ELF-1 (cell line): Measurements from ENCODE around the gene RAVER1.
"Not testable (repeated sequence)": the region's sequence is repeated elsewhere in the genome, so short reads cannot be mapped to it uniquely, and the experiment has no call there.

Experiments used
- DNase-seq: peaks from one replicate; pipeline ENCODE4 v3.0.0-alpha.2; 2016; ENCODE audit warnings: low read depth, low spot score

Gene RAVER1

GRCh38 chr19:10332965-10333757 is at the start of gene RAVER1:
TSS of gene RAVER1 (minus strand) at chr19:10333529. CDS start at chr19:10333507, 22 bp downstream.
- peak; percentile 96 for DNase-seq

GRCh38 chr19:10383223-10383499 is 49.8 kb upstream of the RAVER1 start:
- DNase-seq, result not testable (repeated sequence)

- DNase-seq, result peak; percentile 100
Measured at GRCh38 chr19:10380313-10381102, 47.2 kb upstream of the RAVER1 start, which contains the start of gene TYK2. TSS of gene TYK2 (minus strand) at chr19:10380572. CDS start at chr19:10378406, 2,166 bp downstream.

GRCh38 chr19:10379880-10380312 is 46.6 kb upstream of the RAVER1 start:
- no peak for DNase-seq

- no peak for DNase-seq
Measured at GRCh38 chr19:10378124-10378523, 44.8 kb upstream of the RAVER1 start.

- not testable (repeated sequence) for DNase-seq
Measured at GRCh38 chr19:10377140-10377640, 43.9 kb upstream of the RAVER1 start.

- no peak for DNase-seq
Measured at GRCh38 chr19:10374931-10375330, 41.6 kb upstream of the RAVER1 start.

- no peak for DNase-seq
Measured at GRCh38 chr19:10372690-10373089, 39.4 kb upstream of the RAVER1 start.

- no peak for DNase-seq
Measured at GRCh38 chr19:10368101-10368803, 34.9 kb upstream of the RAVER1 start.

- not testable (repeated sequence) for DNase-seq
Measured at GRCh38 chr19:10366950-10367512, 33.7 kb upstream of the RAVER1 start.

GRCh38 chr19:10365518-10365917 is 32.2 kb upstream of the RAVER1 start:
- no peak for DNase-seq

GRCh38 chr19:10364644-10365043 is 31.3 kb upstream of the RAVER1 start:
- no peak for DNase-seq

GRCh38 chr19:10363789-10364281 is 30.5 kb upstream of the RAVER1 start:
- peak; percentile 21 for DNase-seq

- DNase-seq, result no peak
Measured at GRCh38 chr19:10362259-10362658, 28.9 kb upstream of the RAVER1 start.

- DNase-seq, result no peak
Measured at GRCh38 chr19:10361569-10362011, 28.3 kb upstream of the RAVER1 start.

- DNase-seq, result no peak
Measured at GRCh38 chr19:10356431-10356830, 23.1 kb upstream of the RAVER1 start.

- DNase-seq, result peak; percentile 98
Measured at GRCh38 chr19:10353793-10354391, 20.6 kb upstream of the RAVER1 start.

GRCh38 chr19:10352764-10353671 is 19.7 kb upstream of the RAVER1 start:
- peak; percentile 98 for DNase-seq

GRCh38 chr19:10346509-10346908 is 13.2 kb upstream of the RAVER1 start:
- no peak for DNase-seq

GRCh38 chr19:10344780-10345179 is 11.5 kb upstream of the RAVER1 start:
- no peak for DNase-seq
